ENCODE measurements around the gene ZNF688.

ZNF688 gene

GRCh38 chr16:30585022-30585399 is 13.5 kb upstream of the ZNF688 start:
- TF ChIP-seq CTCF (IDR thresholded peaks at IDR 0.05; ENCODE audit: insufficient read depth, missing control alignments): no peak
- no peak for FAIRE-seq
- no peak for DNase-seq (ENCODE audit: insufficient read length, low spot score)

GRCh38 chr16:30582611-30583340 is 11.3 kb upstream of the ZNF688 start:
- DNase-seq (ENCODE audit: insufficient read length, low spot score): no peak
- FAIRE-seq: no peak
- TF ChIP-seq CTCF (IDR thresholded peaks at IDR 0.05; ENCODE audit: insufficient read depth, missing control alignments): no peak

GRCh38 chr16:30581457-30581856 is 9.9 kb upstream of the ZNF688 start:
- TF ChIP-seq CTCF (IDR thresholded peaks at IDR 0.05; ENCODE audit: insufficient read depth, missing control alignments): no peak
- FAIRE-seq: no peak
- DNase-seq (ENCODE audit: insufficient read length, low spot score): no peak

- TF ChIP-seq CTCF (IDR thresholded peaks at IDR 0.05; ENCODE audit: insufficient read depth, missing control alignments): no peak
- DNase-seq (ENCODE audit: insufficient read length, low spot score): no peak
- FAIRE-seq: no peak
These were observed 3.2 kb upstream of the ZNF688 start for GRCh38 chr16:30574678-30575077.

- FAIRE-seq: no peak
- no peak for TF ChIP-seq CTCF (IDR thresholded peaks at IDR 0.05; ENCODE audit: insufficient read depth, missing control alignments)
- peak; percentile 47 for DNase-seq (ENCODE audit: insufficient read length, low spot score)
These were observed 674 bp downstream of the ZNF688 start for GRCh38 chr16:30570636-30571444.

GRCh38 chr16:30569746-30570635 is 1.5 kb downstream of the ZNF688 start:
- no peak for TF ChIP-seq CTCF (IDR thresholded peaks at IDR 0.05; ENCODE audit: insufficient read depth, missing control alignments)
- DNase-seq (ENCODE audit: insufficient read length, low spot score): no peak
- FAIRE-seq: no peak

Measured in D721Med (cell line).